Caki2 (cell line): Measurements from ENCODE around the gene HEBP2. TPM values are rescaled to one million over a fixed set of nuclear protein-coding genes. Genes with fewer than 3 reads are reported as not detected.

Experiments used
- DNase-seq: peaks from one replicate; pipeline ENCODE4 v3.0.0-alpha.2; 2015; ENCODE audit warnings: low read depth
- in situ Hi-C: cut with HindIII; loops from 2 replicates; pipeline ENCODE4 v1.10.0; 2016; ENCODE audit warnings: low sequenced_read_pairs, low pct_unique_long_range_greater_than_20kb, mixed read lengths
- total RNA-seq: library from RNA; depleted of rRNA; stranded (reverse); fragments of >200 nt; shearing (Covaris generic); gene quantifications from 2 replicates; pipeline ENCODE4 v1.2.3, GENCODE V29; 2014; ENCODE audit warnings: low replicate concordance

HEBP2 gene
- total RNA-seq, 1 experiment from 2014 or later: 96.3 TPM

GRCh38 chr6:138440296-138440695 lies 36.3 kb downstream of the HEBP2 start:
- DNase-seq: no peak
- in situ Hi-C loops: no loop called here

- no peak for DNase-seq
- in situ Hi-C loops: no loop called here
Observed at GRCh38 chr6:138440758-138441357, 36.8 kb downstream of the HEBP2 start.

- no peak for DNase-seq
- in situ Hi-C loops: no loop called here
Observed at GRCh38 chr6:138441965-138442364, 37.9 kb downstream of the HEBP2 start.

GRCh38 chr6:138442663-138443062 lies 38.6 kb downstream of the HEBP2 start:
- DNase-seq: no peak
- in situ Hi-C loops: no loop called here

GRCh38 chr6:138443979-138444378 lies 40.0 kb downstream of the HEBP2 start:
- in situ Hi-C loops: no loop called here
- no peak for DNase-seq

GRCh38 chr6:138446821-138447220 lies 42.8 kb downstream of the HEBP2 start:
- in situ Hi-C loops: no loop called here
- no peak for DNase-seq

GRCh38 chr6:138450445-138450844 lies 46.4 kb downstream of the HEBP2 start:
- no peak for DNase-seq
- in situ Hi-C loops: no loop called here

- in situ Hi-C loops: no loop called here
- no peak for DNase-seq
Observed at GRCh38 chr6:138451043-138451442, 47.0 kb downstream of the HEBP2 start.

GRCh38 chr6:138454981-138455706 lies 51.1 kb downstream of the HEBP2 start:
- in situ Hi-C loops: no loop called here
- peak; percentile 72 for DNase-seq

GRCh38 chr6:138455746-138456400 lies 51.9 kb downstream of the HEBP2 start:
- peak; percentile 75 for DNase-seq
- in situ Hi-C loops: no loop called here

- no peak for DNase-seq
- in situ Hi-C loops: no loop called here
Observed at GRCh38 chr6:138456401-138456790, 52.4 kb downstream of the HEBP2 start.

GRCh38 chr6:138461647-138462046 lies 57.6 kb downstream of the HEBP2 start:
- in situ Hi-C loops: no loop called here
- no peak for DNase-seq

GRCh38 chr6:138464085-138464484 lies 60.1 kb downstream of the HEBP2 start:
- no peak for DNase-seq

GRCh38 chr6:138465007-138465645 lies 61.1 kb downstream of the HEBP2 start:
- peak; percentile 72 for DNase-seq
- in situ Hi-C loops: no loop called here

More at GRCh38 chr6:138464085-138464484, 60.1 kb downstream of the HEBP2 start:
- in situ Hi-C loops: no loop called here

- no peak for DNase-seq
- in situ Hi-C loops: no loop called here
Observed at GRCh38 chr6:138467901-138468300, 63.9 kb downstream of the HEBP2 start.

- peak; percentile 66 for DNase-seq
- in situ Hi-C loops: no loop called here
Observed at GRCh38 chr6:138468320-138469015, 64.4 kb downstream of the HEBP2 start.
